HG02642 (cell line): ENCODE results near the gene RASAL2.
"Not testable (repeated sequence)": the region's sequence is repeated elsewhere in the genome, so short reads cannot be mapped to it uniquely, and the experiment has no call there.

ENCODE experiments used
- ATAC-seq: cut with Tn5 transposase; IDR thresholded peaks from one replicate; pipeline ENCODE4 v1.9.1; 2021; ENCODE audit warnings: mild to moderate bottlenecking; ENCODE audit not compliant: unreplicated experiment, poor library complexity

The RASAL2 gene

DNA sequence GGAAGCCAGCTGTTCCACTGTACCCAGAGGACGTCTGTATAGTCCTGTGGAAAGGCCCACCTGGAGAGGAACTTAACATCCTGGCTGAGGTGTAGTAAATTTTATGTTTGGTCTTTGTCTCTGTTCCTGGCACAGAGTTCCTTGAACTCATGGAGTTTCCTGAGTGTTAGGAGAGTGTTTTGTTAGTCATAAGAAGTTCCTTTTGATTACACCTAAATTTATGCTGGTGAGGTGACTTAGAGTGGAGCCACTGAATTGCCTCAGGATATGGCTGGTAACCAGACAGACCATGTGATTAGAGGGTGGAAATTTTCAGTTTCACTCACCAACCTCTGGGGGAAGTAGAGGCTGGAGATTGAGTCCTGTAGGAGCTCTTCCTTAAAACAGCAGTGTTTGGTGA is 57.9 kb downstream of the RASAL2 start:
- ATAC-seq = no peak

DNA sequence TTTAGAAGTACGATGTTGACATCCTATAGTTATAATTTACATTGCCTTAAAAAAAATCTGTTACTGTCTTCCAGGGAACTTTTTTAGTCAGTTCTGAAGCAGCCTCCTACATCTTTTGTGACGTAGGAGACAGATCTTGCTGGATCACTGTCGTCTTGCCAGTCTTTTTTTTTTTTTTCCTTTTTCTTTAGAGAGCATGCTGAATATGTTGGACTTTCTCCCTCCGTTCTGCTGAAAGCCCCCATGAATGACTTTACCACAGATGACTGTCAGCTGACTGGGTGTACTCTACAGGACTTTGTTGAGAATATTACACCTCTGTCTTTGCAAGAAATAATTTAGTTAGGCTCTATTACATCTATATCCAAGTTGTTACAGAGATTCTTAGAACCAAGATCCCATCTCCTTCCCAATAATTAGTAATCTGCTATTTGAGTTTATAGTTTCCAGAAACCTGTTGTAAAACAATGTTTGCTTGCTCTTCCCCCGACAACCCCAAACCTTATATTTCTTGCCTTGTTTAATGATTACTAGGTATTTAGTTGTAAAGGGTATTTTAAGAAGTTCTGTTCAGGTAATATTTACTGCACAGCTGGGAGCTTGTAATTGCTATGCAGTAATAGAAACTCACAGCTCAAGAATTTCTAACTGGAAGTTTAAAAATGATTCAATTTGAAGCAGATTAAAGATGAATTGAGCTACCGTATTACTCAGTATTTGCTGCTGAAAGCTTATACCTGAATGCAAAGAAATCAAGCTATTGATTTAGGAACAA is 61.8 kb downstream of the RASAL2 start:
- no peak for ATAC-seq

DNA sequence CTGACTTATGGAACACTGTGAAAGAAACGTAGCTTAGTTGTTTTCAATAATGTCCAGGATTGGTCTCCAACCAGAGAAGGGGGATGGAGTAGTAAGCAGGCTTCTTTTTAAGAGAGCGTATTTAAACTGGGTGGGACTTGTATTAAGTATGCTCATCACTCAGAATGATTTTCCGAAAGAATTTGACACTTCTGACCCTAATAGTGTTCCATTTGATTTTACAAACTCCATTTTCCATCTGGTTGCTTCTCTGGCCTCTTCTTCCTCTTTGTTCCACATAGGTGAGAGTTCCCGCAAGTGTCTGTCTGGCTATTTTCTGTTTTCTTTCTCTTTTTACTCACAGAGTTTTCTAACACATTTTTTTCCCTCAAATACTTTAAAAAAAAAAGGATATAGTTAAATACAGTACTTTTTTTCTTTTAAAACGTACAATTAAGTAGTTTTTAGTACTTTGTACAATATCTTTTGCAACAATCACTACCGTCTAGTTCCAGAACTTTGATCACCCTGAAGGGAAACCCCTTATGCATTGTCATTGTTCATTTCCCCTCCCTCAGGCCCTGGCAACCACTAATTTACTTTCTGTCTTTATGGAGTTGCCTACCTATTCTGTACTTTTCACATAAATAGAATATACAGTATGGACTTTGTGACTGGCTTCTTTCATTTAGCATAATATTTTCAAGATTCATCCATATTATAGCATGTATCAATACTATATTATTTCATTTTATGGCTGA is 67.0 kb downstream of the RASAL2 start:
- no peak for ATAC-seq

DNA sequence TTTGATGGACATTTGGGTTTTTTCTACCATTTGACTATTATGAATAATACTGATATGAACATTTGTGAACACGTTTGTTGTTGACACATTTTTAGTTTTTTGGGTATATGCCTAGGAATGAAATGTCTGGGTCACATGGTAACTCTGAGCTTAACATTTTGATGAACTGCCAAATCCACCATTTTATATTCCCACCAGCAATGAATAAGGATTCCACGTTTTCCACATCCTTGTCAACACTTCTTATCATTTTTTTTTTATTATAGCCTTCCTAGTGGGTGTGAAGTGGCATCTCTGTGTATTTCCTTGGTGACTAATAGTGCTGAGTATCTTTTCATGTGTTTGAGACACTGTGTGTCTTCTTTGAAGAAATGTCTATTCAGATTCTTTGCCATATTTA is 67.6 kb downstream of the RASAL2 start:
- ATAC-seq = no peak

DNA sequence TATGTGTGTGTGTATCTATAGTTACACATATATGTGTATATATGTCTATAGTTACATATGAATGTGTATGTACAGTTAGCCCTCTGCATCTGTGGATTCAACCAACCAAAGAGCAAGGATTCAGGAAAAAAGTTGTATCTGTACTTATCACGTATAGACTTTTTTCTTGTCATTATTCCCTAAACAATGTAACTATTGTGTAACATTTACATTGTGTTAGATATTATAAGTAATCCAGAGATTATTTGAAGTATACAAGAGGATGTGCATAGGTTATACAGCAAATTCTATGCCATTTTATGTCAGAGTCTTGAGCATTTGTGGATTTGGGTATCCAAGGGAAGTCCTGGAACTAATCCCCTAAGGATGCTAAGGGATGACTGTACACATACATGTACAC is 71.3 kb downstream of the RASAL2 start:
- no peak for ATAC-seq

DNA sequence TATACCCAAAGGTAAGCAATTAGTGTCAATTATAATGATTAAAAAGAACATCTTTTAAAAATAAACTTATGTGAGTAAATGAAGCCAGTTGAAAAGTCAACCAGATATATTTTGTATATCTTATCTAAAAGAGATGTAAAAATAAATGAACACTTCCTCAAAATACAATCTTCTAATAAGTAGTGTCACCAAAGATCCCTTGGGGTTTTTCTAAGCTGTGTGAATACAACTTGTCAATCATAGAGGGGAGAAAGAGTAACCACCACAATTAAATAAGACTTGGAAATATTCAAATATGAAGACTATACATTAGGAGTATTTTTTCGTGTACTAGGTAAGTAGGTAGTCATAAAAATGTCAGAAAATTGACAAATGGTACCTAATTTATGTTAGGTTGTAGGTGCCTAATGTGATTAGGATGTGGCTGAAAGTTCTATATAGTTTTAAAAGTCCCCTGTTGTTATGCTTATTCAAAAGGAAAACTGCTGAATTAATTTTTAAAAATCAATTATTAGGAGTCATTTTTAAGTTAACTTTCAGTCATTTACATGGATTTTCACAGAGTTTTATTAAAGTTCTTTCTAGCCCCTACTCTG is 72.6 kb downstream of the RASAL2 start:
- ATAC-seq = no peak

DNA sequence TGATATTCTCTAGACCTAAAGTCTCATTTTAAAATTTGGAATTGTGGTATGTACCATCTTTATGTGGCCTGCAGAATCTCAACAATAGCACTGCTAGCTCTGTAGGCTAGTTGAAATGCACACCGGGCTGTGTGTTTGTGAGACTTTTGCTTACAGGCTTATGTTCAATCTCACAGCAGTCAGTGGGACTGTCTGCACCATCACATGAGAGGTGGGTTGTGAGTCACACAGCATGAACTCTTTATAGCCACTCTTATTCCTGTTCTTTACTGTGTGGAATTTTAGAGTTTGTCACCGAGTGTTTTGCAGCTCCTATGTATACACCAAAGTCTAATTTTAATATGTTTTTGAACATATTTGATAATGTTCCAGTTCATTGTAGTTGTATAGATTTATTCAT is 74.6 kb downstream of the RASAL2 start:
- ATAC-seq = no peak

DNA sequence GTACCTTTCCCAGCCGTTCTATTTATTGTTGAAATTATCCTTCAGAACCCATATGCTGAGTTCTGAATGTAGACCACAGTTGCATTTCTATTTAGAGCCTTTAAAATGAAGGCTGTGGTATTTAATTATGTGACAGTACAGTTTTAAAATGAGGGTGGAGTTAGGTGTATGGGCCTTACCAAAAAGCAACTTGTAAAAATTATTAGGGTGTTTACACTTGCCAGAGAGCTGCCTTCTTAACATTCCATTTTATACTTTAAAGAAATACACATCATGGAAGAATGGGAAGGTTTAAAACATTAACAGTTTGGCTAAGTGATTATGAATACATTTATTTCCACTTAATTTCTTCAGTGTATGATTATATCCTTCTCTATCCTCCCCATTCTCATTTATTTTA is 75.7 kb downstream of the RASAL2 start:
- no peak for ATAC-seq

DNA sequence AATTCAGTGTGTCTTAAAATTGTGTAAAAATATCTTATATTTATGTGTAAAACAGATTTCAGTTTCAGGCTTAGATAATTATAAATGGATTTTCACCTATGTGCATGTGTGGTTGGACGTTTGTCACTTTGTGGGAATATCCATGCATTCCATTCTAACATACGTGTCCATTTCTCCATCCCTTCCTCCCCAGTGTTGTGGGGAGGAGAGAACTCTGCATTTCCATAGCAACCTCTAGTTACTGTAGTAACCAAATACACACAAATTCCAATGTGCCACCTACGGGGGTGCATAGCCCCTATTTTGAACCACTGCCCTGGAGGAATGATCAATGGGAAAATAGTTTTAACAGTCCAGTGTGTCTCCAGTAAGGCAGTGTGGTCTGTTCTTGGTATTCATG is 79.0 kb downstream of the RASAL2 start:
- ATAC-seq = no peak

DNA sequence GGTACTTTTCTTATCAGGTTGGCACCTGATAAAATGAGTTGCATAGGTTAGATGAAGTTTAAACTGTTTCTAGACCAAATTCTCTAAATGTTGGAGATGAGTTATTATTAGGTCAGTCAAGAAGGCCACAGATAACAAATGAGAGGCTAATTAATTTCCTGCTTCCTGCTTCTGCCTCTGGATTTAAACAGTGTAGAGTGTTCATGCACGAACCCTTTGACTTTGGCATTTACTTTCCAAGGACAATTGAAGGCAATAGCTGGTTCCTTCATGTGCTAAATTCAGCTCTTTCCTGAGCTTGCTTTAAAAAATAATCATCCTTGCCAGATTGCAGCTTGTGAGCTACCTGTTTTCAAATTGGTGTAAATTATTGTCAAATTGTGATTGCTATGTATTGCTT is 80.6 kb downstream of the RASAL2 start:
- no peak for ATAC-seq

DNA sequence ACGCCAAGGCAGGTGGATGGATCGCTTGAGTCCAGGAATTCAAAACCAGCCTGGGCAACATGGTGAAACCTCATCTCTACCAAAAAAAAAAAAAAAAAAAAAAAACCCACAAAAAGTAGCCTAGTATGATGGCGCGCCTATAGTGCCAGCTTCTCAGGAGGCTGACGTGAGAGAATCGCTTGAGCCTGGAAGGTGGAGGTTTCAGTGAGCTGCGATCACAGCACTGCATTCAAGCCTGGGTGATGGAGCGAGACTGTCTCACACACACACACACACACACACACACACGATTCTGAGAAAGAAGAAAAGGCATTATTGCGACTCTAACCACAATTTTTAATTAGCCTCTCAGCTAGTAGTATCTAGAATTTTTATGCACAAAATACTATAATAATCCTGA is 86.5 kb downstream of the RASAL2 start:
- no peak for ATAC-seq

DNA sequence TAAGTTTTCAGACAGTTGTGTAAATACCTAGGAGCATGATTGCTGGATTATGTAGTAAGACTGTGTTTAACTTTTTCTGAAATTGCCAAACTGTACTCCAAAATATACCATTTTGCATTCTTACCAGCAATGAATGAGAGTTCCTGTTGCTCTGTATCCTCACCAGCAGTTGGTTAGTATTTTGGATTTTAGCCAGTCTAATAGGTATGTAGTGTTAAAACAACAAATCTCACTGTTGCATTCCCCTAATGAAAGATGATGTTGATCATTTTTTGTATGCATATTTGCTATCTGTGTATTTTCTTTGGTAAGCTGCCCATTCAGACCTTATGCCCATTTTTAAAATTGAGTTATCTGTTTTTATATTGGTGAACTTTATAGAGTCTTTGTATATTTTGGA is 89.9 kb downstream of the RASAL2 start:
- ATAC-seq = no peak

DNA sequence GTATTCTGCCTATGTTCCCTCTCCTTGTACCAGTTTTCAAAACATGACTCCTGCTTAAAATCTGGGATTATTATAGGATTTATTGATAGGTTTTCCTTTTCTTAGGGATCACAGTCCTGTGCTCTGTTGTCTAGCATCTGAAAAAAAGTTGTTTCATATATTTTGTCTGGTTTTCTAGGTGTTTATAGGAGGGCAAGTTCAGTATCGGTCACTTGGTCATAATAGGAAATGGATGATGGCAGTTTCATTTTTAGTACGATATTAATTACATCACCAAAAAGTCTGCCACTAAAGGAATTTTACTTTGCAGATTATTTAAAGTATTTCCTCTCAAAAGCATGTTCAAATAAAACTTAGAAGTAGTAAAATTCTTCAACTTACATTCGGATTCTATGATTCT is 94.4 kb downstream of the RASAL2 start:
- ATAC-seq = no peak

DNA sequence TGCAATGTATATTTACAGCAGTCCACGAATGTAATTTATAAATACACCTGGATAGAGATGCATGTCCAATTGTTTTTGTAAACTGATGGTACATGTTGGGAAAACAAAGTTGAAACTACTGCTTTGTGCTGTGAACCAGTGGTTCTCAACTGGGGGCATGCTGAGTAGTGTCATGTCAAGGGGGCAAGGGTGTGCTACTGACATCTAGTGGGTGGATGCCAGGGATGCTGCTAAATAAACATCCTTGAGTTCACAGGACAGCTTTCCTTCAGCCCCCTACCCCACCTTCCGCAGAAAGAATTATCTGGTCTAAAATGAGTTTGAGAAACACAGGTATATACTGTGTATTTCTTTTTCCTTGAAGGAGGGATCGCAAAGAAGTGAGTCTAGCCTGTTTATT is 95.9 kb downstream of the RASAL2 start:
- ATAC-seq = no peak

DNA sequence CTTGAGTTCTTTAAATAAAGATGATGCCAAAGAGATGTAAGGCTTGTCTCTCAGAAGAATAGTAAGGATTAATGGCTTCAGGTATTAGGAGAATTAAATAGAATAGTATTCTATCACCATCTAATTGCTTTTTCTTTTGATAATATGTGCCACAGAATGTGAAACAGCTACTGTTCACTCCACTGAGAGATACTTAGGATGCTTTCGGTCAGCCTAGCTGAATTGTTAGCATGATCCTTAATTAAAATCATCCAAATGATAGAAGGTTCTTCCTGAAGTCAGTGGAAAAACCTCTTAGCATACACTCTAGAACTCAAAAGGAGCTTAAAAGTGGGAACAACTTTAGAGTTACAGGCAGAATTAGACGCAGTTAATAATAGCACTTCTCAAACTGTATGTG is 97.0 kb downstream of the RASAL2 start:
- ATAC-seq = no peak

DNA sequence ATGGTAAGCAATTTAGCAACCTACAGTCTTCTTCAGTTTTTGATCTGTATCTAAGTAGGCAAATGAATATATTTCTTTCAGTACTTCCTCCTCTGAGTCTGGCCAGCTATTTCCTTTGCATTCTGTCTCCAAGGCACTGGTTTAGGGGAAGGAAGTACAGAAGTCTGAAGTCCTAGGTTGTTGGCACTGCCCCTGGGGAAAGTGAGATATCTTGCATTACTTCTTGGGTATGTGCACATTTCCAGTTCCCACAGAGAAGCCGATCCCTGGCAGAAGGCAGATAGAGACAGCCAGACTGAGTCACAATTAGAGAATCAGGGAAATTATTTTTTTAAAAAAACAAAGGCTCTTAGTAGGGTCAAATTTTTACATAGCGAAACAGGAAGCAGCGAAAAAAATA is 98.8 kb downstream of the RASAL2 start:
- no peak for ATAC-seq

DNA sequence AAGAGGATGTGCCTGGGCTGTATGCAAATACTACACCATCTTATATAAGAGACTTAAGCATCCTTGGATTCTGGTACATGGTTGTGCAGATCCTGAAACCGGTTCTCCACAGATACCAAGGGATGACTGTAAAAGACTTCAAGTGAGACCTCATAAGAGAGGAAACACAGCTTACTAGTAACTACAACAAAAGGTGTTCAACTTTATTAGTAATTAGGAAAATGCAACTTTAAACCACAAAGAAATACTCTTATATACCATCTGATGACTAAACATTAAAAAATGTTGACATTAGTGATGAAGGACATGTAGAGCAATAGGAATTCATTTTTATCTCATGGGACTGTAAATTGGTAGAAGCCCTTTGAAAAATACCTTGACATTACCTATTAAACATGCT is 102.7 kb downstream of the RASAL2 start:
- no peak for ATAC-seq

DNA sequence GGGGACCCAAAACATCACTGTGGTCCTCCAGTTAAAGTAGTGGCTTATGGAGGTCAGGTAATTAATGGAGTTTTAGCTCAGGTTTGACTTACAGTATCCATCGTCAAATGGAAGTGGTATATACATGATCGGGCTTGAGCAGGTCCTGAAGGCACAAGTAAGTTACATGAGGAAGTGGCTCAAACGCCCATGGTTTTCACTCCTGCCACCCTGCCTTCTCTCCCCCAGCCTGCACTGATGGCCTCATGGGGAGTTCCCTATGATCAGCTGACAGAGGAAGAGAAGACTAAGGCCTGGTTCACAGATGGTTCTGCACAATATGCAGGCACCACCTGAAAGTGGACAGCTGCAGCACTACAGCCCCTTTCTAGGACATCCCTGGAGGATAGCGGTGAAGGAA is 108.2 kb downstream of the RASAL2 start:
- ATAC-seq = not testable (repeated sequence)

DNA sequence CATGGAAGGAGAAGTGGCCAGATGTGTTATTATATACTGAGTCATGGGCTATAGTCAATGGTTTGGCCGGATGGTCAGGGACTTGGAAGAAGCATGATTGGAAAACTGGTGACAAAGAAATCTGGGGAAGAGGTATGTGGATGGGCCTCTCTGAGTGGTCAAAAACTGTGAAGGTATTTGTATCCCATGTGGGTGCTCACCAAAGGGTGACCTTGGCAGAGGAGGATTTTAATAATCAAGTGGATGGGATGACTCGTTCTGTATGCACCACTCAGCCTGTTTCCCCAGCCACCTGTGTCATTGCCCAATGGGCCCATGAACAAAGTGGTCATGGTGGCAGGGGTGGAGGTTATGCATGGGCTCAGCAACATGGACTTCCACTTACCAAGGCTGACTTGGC is 108.6 kb downstream of the RASAL2 start:
- not testable (repeated sequence) for ATAC-seq

DNA sequence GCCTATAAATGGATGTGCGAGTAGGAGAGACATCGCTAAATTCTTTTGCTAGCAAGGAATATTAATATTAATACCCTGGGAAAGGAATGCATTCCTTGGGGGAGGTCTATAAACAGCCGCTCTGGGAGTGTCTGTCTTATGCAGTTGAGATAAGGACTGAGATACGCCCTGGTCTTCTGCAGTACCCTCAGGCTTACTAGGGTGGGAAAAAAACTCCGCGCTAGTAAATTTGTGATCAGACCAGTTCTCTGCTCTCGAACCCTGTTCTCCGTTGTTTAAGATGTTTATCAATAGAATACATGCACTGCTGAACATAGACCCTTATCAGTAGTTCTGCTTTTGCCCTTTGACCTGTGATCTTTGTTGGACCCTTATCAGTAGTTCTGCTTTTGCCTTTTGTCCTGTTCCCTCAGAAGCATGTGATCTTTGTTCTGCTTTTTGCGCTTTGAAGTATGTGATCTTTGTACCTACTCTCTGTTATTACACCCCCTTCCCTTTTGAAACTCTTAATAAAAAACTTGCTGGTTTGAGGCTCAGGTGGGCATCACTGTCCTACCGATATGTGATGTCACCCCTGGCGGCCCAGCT is 114.5 kb downstream of the RASAL2 start:
- not testable (repeated sequence) for ATAC-seq

DNA sequence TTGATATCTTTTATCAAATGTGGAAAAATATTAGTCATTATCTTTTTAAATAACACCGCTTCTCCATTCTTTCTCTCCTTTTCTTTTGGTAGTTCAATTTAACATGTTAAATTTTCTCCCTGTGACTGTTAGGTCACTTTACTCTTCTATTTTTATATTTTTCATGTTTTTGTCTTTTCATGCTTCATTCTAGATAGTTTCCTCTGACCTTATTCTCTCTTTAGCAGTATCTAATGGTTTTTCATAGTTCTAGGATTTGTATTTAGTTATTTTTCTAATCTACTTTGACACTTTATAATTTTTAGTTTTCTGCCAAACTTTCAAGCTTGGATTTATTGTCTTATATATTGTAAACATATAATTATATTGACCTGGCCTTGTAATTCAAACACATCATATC is 116.0 kb downstream of the RASAL2 start:
- ATAC-seq = no peak
